Neuronal stem cell (in vitro differentiated cells): ENCODE results near the gene VAMP1.
"Not testable (repeated sequence)": the region's sequence is repeated elsewhere in the genome, so short reads cannot be mapped to it uniquely, and the experiment has no call there.

Experiments used
- DNase-seq: peaks from one replicate; pipeline ENCODE4 v3.0.0-alpha.2; 2013; ENCODE audit warnings: low spot score
- H2AFZ ChIP-seq: one replicate; pipeline ENCODE4 v1.6.1; 2013; ENCODE audit warnings: mild to moderate bottlenecking, low read length, inconsistent platforms
- H2AK5ac ChIP-seq: 2 replicates; pipeline ENCODE4 v1.6.1; 2013; ENCODE audit warnings: low read depth, mild to moderate bottlenecking, inconsistent platforms, low read length, moderate library complexity, mixed read lengths
- H2BK120ac ChIP-seq: 2 replicates; pipeline ENCODE4 v1.6.1; 2013; ENCODE audit warnings: low read depth, mild to moderate bottlenecking, inconsistent platforms, low read length, moderate library complexity, mixed read lengths
- H2BK12ac ChIP-seq: one replicate; pipeline ENCODE4 v1.6.1; 2013; ENCODE audit warnings: low read length, inconsistent platforms
- H2BK15ac ChIP-seq: 2 replicates; pipeline ENCODE4 v1.6.1; 2013; ENCODE audit warnings: mild to moderate bottlenecking, low read length, inconsistent platforms, mixed read lengths
- H2BK5ac ChIP-seq: one replicate; pipeline ENCODE4 v1.6.1; 2013; ENCODE audit warnings: inconsistent platforms, mild to moderate bottlenecking, low read length, moderate library complexity
- H3K14ac ChIP-seq: one replicate; pipeline ENCODE4 v1.6.1; 2013; ENCODE audit warnings: low read length, inconsistent platforms
- H3K18ac ChIP-seq: 2 replicates; pipeline ENCODE4 v1.6.1; 2013; ENCODE audit warnings: low read length, inconsistent platforms
- H3K23ac ChIP-seq: 2 replicates; pipeline ENCODE4 v1.6.1; 2013; ENCODE audit warnings: low read depth, mild to moderate bottlenecking, mixed read lengths, low read length, inconsistent platforms; ENCODE audit not compliant: poor library complexity
- H3K27ac ChIP-seq: replicated peaks from 3 replicates; pipeline ENCODE4 v1.5.1; 2013; ENCODE audit warnings: low read length, inconsistent platforms
- H3K27me3 ChIP-seq, 3 experiments: 2 replicates each; pipeline ENCODE4 v1.6.1; 2013; ENCODE audit warnings: low read length in 3 of 3, mild to moderate bottlenecking in 2 of 3, inconsistent platforms in 1 of 3, low read depth in 1 of 3, mixed read lengths in 1 of 3, moderate library complexity in 1 of 3; ENCODE audit not compliant: control insufficient read depth in 3 of 3, insufficient read depth in 3 of 3
- H3K36me3 ChIP-seq, 2 donors: replicated peaks in 1 of 2; 2 replicates each; pipeline ENCODE4 v1.6.1; 2013; ENCODE audit warnings: low read length in 2 of 2; ENCODE audit not compliant: control insufficient read depth in 2 of 2, insufficient read depth in 2 of 2
- H3K4ac ChIP-seq: 2 replicates; pipeline ENCODE4 v1.6.1; 2013; ENCODE audit warnings: inconsistent platforms, mild to moderate bottlenecking, low read length, moderate library complexity
- H3K4me1 ChIP-seq, 2 donors: 1 replicate in 1 of 2; 2 replicates in 1 of 2; pipeline ENCODE4 v1.6.1; 2013; ENCODE audit warnings: low read length in 2 of 2, low read depth in 1 of 2; ENCODE audit not compliant: control insufficient read depth in 2 of 2, insufficient read depth in 1 of 2
- H3K4me2 ChIP-seq: one replicate; pipeline ENCODE4 v1.6.1; 2013; ENCODE audit warnings: mild to moderate bottlenecking, low read length, inconsistent platforms; ENCODE audit not compliant: insufficient read depth, poor library complexity, severe bottlenecking
- H3K4me3 ChIP-seq, 2 donors: 2 replicates each; pipeline ENCODE4 v1.5.1; 2013; ENCODE audit warnings: low read length in 2 of 2, mild to moderate bottlenecking in 2 of 2, inconsistent platforms in 1 of 2, moderate library complexity in 1 of 2
- H3K79me1 ChIP-seq: one replicate; pipeline ENCODE4 v1.6.1; 2013; ENCODE audit warnings: low read depth, mild to moderate bottlenecking, inconsistent platforms, low read length, moderate library complexity
- H3K9ac ChIP-seq: one replicate; pipeline ENCODE4 v1.6.1; 2013; ENCODE audit warnings: mild to moderate bottlenecking, low read depth, low read length, inconsistent platforms; ENCODE audit not compliant: poor library complexity
- H3K9me3 ChIP-seq, 2 donors: replicated peaks in 1 of 2; 2 replicates each; pipeline versions ENCODE3 to v1.6.1; 2013; ENCODE audit warnings: low read length in 2 of 2, mild to moderate bottlenecking in 2 of 2, inconsistent platforms in 1 of 2, low read depth in 1 of 2, mixed read lengths in 1 of 2, moderate library complexity in 1 of 2; ENCODE audit not compliant: control insufficient read depth in 2 of 2, insufficient read depth in 1 of 2
- H4K8ac ChIP-seq: one replicate; pipeline ENCODE4 v1.6.1; 2013; ENCODE audit warnings: low read depth, mild to moderate bottlenecking, inconsistent platforms, low read length, moderate library complexity
- H4K91ac ChIP-seq: one replicate; pipeline ENCODE4 v1.6.1; 2013; ENCODE audit warnings: low read length, low read depth, mild to moderate bottlenecking, inconsistent platforms; ENCODE audit not compliant: poor library complexity
- WGBS, 2 donors: extraction: QIAGEN DNeasy Blood & Tissue Kit; methylation state at CpG; one replicate each; pipeline ENCODE4 v1.1.7; 2013; ENCODE audit warnings: missing lambda C conversion rate in 2 of 2, mixed read lengths in 1 of 2; ENCODE audit not compliant: insufficient read length in 2 of 2, insufficient replicate concordance in 1 of 2; ENCODE audit errors: extremely low coverage in 2 of 2; 5-methylcytosine and 5-hydroxymethylcytosine counted together

The VAMP1 gene

DNA sequence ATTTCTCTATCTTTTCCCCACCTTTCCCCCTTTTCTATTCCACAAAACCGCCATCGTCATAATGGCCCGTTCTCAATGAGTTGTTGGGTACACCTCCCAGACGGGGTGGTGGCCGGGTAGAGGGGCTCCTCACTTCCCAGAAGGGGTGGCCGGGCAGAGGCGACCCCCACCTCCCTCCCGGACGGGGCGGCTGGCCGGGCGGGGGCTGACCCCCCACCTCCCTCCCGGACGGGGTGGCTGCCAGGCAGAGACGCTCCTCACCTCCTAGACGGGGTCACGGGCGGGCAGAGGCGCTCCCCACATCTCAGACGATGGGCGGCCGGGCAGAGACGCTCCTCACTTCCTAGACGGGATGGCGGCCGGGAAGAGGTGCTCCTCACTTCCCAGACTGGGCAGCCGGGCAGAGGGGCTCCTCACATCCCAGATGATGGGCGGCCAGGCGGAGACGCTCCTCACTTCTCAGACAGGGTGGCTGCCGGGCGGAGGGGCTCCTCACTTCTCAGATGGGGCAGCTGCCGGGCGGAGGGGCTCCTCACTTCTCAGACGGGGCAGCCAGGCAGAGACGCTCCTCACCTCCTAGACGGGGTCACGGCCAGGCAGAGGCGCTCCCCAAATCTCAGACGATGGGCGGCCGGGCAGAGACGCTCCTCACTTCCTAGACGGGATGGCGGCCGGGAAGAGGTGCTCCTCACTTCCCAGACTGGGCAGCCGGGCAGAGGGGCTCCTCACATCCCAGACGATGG, 4.9 kb upstream of the VAMP1 start:
- not testable (repeated sequence) for H3K4me2 ChIP-seq, H3K14ac ChIP-seq, H2BK5ac ChIP-seq, H2BK15ac ChIP-seq, H3K27ac ChIP-seq, H3K4me3 ChIP-seq, H2AK5ac ChIP-seq, H4K91ac ChIP-seq, DNase-seq, H2BK120ac ChIP-seq, H3K9ac ChIP-seq, H2AFZ ChIP-seq, H2BK12ac ChIP-seq, H3K4ac ChIP-seq, H3K18ac ChIP-seq, H3K79me1 ChIP-seq, H3K23ac ChIP-seq, H3K36me3 ChIP-seq, H3K9me3 ChIP-seq, H4K8ac ChIP-seq, H3K4me1 ChIP-seq
- peaks cover 0 to 10% (median 0%) of the 10 kb centered on the region in 3 experiments for H3K27me3 ChIP-seq
- WGBS, 2 donors: no CpG with 5 or more reads among the region's 48 CpGs

DNA sequence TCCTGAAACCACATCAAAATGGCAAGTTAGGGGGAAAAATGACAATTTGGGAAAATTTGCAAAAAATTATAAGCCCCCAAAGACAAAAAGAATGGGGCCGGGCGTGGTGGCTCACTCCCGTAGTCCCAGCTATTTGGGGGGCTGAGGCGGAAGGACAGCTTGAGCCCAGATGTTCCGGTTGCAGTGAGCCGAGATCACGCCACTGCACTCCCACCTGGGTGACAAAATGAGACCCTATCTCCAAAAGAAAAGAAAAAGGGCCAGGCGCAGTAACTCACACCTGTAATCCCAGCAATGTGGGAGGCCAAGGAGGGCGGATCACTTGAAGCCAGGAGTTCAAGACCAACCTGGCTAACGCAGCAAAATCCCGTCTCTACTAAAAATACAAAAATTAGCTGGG, 2.0 kb upstream of the VAMP1 start:
- Histone ChIP-seq H3K79me1 (no peaks in the 10 kb centered on the region), H3K14ac (no peak overlapping the region)
- no CpG with 5 or more reads among the region's 11 CpGs for WGBS, 2 donors

DNA sequence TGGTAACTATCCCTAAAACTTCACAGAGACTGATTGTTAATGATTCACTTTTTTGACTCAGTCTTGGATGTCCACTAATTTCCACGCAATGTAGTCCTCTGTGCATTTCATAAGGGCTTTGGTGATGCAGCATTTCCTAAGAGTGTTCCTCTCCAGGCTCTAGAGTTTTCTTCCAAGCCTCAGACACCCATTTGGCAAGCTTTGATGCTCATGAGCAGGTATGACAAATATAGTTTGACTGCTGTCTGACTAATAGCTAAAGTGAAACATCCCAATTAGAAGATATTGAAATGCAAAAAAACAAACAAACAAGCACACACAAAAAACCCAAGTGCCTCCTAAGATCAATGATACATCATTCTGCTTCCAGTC, 1.5 kb upstream of the VAMP1 start:
- H2BK5ac ChIP-seq: no peak overlapping the region
- H4K8ac ChIP-seq: no peak overlapping the region
- no peak overlapping the region for H2BK15ac ChIP-seq
- H3K27me3 ChIP-seq: no peaks in the 10 kb centered on the region
- peaks cover 0 to 5% of the 10 kb centered on the region in 2 donors for H3K36me3 ChIP-seq
- H3K27ac ChIP-seq: no peak overlapping the region
- no peak overlapping the region for H2AK5ac ChIP-seq
- H3K14ac ChIP-seq: no peak overlapping the region
- DNase-seq: no peak
- peaks cover 0 to 2% of the 10 kb centered on the region in 2 donors for H3K9me3 ChIP-seq
- no peak overlapping the region for H3K18ac ChIP-seq
- no peaks in the 10 kb centered on the region for H3K79me1 ChIP-seq
- H3K9ac ChIP-seq: no peak overlapping the region
- no peak overlapping the region for H2BK120ac ChIP-seq
- no peak overlapping the region for H3K4ac ChIP-seq
- no peak overlapping the region for H2AFZ ChIP-seq
- no CpG with 5 or more reads among the region's 1 CpG for WGBS, 2 donors
- H2BK12ac ChIP-seq: no peak overlapping the region
- peaks cover 5 to 7% of the 10 kb centered on the region in 2 donors for H3K4me1 ChIP-seq
- H3K4me2 ChIP-seq: no peak overlapping the region
- no peak overlapping the region for H3K4me3 ChIP-seq
- H4K91ac ChIP-seq: no peak overlapping the region
- no peak overlapping the region for H3K23ac ChIP-seq

More for the DNA sequence above, 2.0 kb upstream of the VAMP1 start:
- H4K8ac ChIP-seq: no peak overlapping the region
- no peak overlapping the region for H4K91ac ChIP-seq
- no peak overlapping the region for H3K18ac ChIP-seq
- no peak overlapping the region for H2AFZ ChIP-seq
- H2BK15ac ChIP-seq: no peak overlapping the region
- no peak overlapping the region for H3K4me3 ChIP-seq
- peaks cover 5 to 7% of the 10 kb centered on the region in 2 donors for H3K4me1 ChIP-seq
- no peak overlapping the region for H2AK5ac ChIP-seq
- peaks cover 0 to 5% of the 10 kb centered on the region in 2 donors for H3K36me3 ChIP-seq
- H2BK120ac ChIP-seq: no peak overlapping the region
- no peak overlapping the region for H2BK12ac ChIP-seq
- peaks cover 0 to 2% of the 10 kb centered on the region in 2 donors for H3K9me3 ChIP-seq
- no peak overlapping the region for H3K9ac ChIP-seq
- no peak overlapping the region for H3K4ac ChIP-seq
- H2BK5ac ChIP-seq: no peak overlapping the region
- no peak overlapping the region for H3K27ac ChIP-seq
- no peak for DNase-seq
- H3K23ac ChIP-seq: no peak overlapping the region
- no peak overlapping the region for H3K4me2 ChIP-seq
- H3K27me3 ChIP-seq: no peaks in the 10 kb centered on the region

DNA sequence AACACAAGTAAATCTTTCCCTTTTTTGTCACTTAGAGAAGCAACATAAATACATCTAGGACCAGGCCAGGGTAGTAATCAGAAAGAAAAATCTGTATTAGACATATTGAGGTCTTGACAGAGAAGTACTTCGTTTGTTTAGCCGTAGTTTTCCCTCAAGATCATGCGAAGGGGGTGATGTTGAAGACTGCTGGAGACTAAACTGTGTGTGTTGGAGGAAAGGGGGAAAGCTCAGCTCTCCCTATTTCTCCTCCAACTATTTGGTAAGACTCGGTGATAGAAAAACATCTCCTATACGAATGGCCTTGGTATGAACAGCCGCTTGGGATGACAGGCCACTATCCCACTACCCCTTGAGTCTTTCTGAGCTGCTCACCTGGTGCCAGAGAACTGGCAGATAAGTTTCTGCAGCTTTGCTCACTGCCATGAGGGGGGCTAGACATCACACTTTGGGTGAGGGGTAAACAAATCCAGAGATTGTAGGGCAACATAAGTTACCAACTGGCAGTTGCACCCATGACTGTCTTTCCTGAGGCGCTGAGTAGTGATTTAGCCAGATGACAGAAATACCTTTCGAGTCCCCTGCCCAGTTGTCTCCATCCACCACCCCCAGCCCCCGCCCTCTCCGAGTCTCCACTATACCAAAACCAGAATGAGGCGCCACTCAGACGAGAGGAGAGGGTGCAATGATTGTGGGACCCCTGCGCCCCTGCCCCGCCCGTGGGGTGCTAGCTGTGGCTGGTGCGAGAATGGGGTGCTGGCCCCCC, 685 bp downstream of the VAMP1 start:
- peak overlapping the region; percentile 92 for H3K27ac ChIP-seq
- H3K18ac ChIP-seq: peak overlapping the region; percentile 89
- peak overlapping the region; percentile 78 for H3K4me2 ChIP-seq
- H4K91ac ChIP-seq: no peak overlapping the region
- H3K4ac ChIP-seq: no peak overlapping the region
- H3K14ac ChIP-seq: peak overlapping the region; percentile 75
- no peak for DNase-seq
- H4K8ac ChIP-seq: no peak overlapping the region
- H3K27me3 ChIP-seq: no peaks in the 10 kb centered on the region
- peak overlapping the region; percentile 97 for H3K9ac ChIP-seq
- no peak overlapping the region for H2BK12ac ChIP-seq
- H3K4me3 ChIP-seq: peak overlapping the region; percentile 82 to 83
- peak overlapping the region; percentile 92 for H3K23ac ChIP-seq
- H3K4me1 ChIP-seq: peaks cover 5 to 7% of the 10 kb centered on the region in 2 donors
- H2AK5ac ChIP-seq: no peak overlapping the region
- H2BK5ac ChIP-seq: peak overlapping the region; percentile 91
- H2BK120ac ChIP-seq: no peak overlapping the region
- WGBS, 2 donors: no CpG with 5 or more reads among the region's 16 CpGs
- peak overlapping the region; percentile 98 for H2BK15ac ChIP-seq
- H3K79me1 ChIP-seq: no peaks in the 10 kb centered on the region
- peak overlapping the region; percentile 95 for H2AFZ ChIP-seq
- peaks cover 4 to 21% of the 10 kb centered on the region in 2 donors for H3K36me3 ChIP-seq
- H3K9me3 ChIP-seq: no peaks in the 10 kb centered on the region
